Endothelial cell of umbilical vein (primary cell): ENCODE results near the gene LLPH. TPM values are rescaled to one million over a fixed set of nuclear protein-coding genes. Genes with fewer than 3 reads are reported as not detected.

Experiments
- BruUV-seq: library from RNA; stranded (reverse); fragments of 400-500 nt; replicated peaks from 2 replicates; lab custom pipeline; 2021; lab: Mats Ljungman, UMichigan
- CTCF ChIA-PET: fragments of 300-600, 350-600 bp; sonication (Branson Sonifier 250); formaldehyde crosslinking; loops from one replicate; lab custom pipeline; 2021; ENCODE audit warnings: antibody characterized with exemption, inconsistent platforms; lab: Charles Lee
- POLR2A ChIA-PET: fragments of 300-600, 350-600 bp; sonication (Branson Sonifier 250); formaldehyde crosslinking; loops from one replicate; lab custom pipeline; 2021; ENCODE audit warnings: antibody characterized with exemption, inconsistent platforms; lab: Charles Lee
- DNase-seq: peaks from one replicate; pipeline ENCODE4 v3.0.0-alpha.2; 2011; ENCODE audit warnings: low read depth, low spot score
- FAIRE-seq: peaks from 2 replicates; lab custom pipeline; 2011; peaks lifted over from hg19 to GRCh38; lab: Jason Lieb, UNC
- H2AFZ ChIP-seq: 2 replicates; pipeline ENCODE4 v1.6.0; 2012; ENCODE audit warnings: low read depth, low read length, control low read depth, inconsistent platforms
- H3K27ac ChIP-seq: 2 replicates; pipeline ENCODE4 v1.5.1; 2011; ENCODE audit warnings: low read depth, mild to moderate bottlenecking, control low read depth, low read length, moderate library complexity; ENCODE audit not compliant: insufficient read depth
- H3K27me3 ChIP-seq, 2 experiments: 2 replicates each; pipeline versions ENCODE4 v1.6.0 to v1.6.1; 2011; ENCODE audit warnings: low read length in 2 of 2, mixed read lengths in 1 of 2; ENCODE audit not compliant: control insufficient read depth in 2 of 2, insufficient read depth in 2 of 2
- H3K36me3 ChIP-seq, 2 experiments: 2 replicates in 1 of 2; 3 replicates in 1 of 2; pipeline ENCODE4 v1.5.1; 2011; ENCODE audit warnings: low read length in 2 of 2, mild to moderate bottlenecking in 1 of 2, moderate library complexity in 1 of 2; ENCODE audit not compliant: control insufficient read depth in 2 of 2, insufficient read depth in 2 of 2; ENCODE audit errors: extremely low read depth in 1 of 2
- H3K4me1 ChIP-seq: 3 replicates; pipeline ENCODE4 v1.5.1; 2011; ENCODE audit warnings: mild to moderate bottlenecking, low read length; ENCODE audit not compliant: control insufficient read depth, insufficient read depth; ENCODE audit errors: extremely low read depth
- H3K4me2 ChIP-seq: 2 replicates; pipeline ENCODE4 v1.6.1; 2011; ENCODE audit warnings: low read length, control low read depth, mixed read lengths; ENCODE audit not compliant: insufficient read depth
- H3K4me3 ChIP-seq, 3 experiments: fragments of 200-600 bp in 1 of 3; sonication (generic), shearing (Covaris generic) in 1 of 3; replicated peaks in 1 of 3; 2 replicates each; pipeline ENCODE4 v1.5.1; 2011 to 2016; ENCODE audit warnings: control low read depth in 3 of 3, low read length in 3 of 3, mild to moderate bottlenecking in 2 of 3, inconsistent platforms in 1 of 3, low read depth in 1 of 3, moderate library complexity in 1 of 3; ENCODE audit not compliant: insufficient read depth in 1 of 3
- H3K79me2 ChIP-seq: 2 replicates; pipeline ENCODE4 v1.6.0; 2012; ENCODE audit warnings: low read length, inconsistent platforms; ENCODE audit not compliant: control insufficient read depth, insufficient read depth
- H3K9ac ChIP-seq: replicated peaks from 2 replicates; pipeline ENCODE3; 2011; ENCODE audit warnings: low read length, control low read depth; ENCODE audit not compliant: insufficient read depth; ENCODE audit errors: extremely low read depth
- H3K9me1 ChIP-seq: replicated peaks from 3 replicates; pipeline ENCODE4 v1.6.0; 2011; ENCODE audit warnings: mild to moderate bottlenecking, low read length; ENCODE audit not compliant: control insufficient read depth, insufficient read depth; ENCODE audit errors: extremely low read depth
- H3K9me3 ChIP-seq: replicated peaks from 2 replicates; pipeline ENCODE4 v1.5.1; 2012; ENCODE audit warnings: low read length, inconsistent platforms; ENCODE audit not compliant: control insufficient read depth, insufficient read depth
- H4K20me1 ChIP-seq: replicated peaks from 2 replicates; pipeline ENCODE3; 2011; ENCODE audit warnings: mild to moderate bottlenecking, low read length; ENCODE audit not compliant: control insufficient read depth, insufficient read depth; ENCODE audit errors: extremely low read depth
- EZH2 ChIP-seq: IDR thresholded peaks from 2 replicates; pipeline ENCODE4 v1.6.1; 2012; ENCODE audit warnings: borderline replicate concordance, low read depth, mild to moderate bottlenecking, moderate library complexity, low read length, inconsistent platforms; ENCODE audit not compliant: severe bottlenecking
- FOS ChIP-seq: IDR thresholded peaks from 2 replicates; pipeline ENCODE4 v1.6.1; 2011; ENCODE audit warnings: mild to moderate bottlenecking, low read length, moderate library complexity, borderline replicate concordance; ENCODE audit not compliant: insufficient read depth
- GATA2 ChIP-seq: IDR thresholded peaks from 2 replicates; pipeline ENCODE4 v1.7.0; 2011; ENCODE audit warnings: low read depth, mild to moderate bottlenecking, moderate library complexity, mixed read lengths, low read length; ENCODE audit not compliant: insufficient read length, insufficient read depth
- JUN ChIP-seq: IDR thresholded peaks from 2 replicates; pipeline ENCODE4 v1.6.1; 2011; ENCODE audit warnings: borderline replicate concordance, low read depth; ENCODE audit not compliant: insufficient read length, insufficient read depth
- MYC ChIP-seq: IDR thresholded peaks from one replicate; pipeline ENCODE4 v1.6.1; 2011; ENCODE audit warnings: mild to moderate bottlenecking, low read depth, low read length
- POLR2A ChIP-seq: IDR thresholded peaks from 2 replicates; pipeline ENCODE4 v1.6.1; 2012; ENCODE audit warnings: low read depth, mild to moderate bottlenecking, control low read depth, low read length
- POLR2AphosphoS5 ChIP-seq: IDR thresholded peaks from 2 replicates; pipeline ENCODE4 v1.6.1; 2012; ENCODE audit warnings: low read depth, mild to moderate bottlenecking, control low read depth, low read length, moderate library complexity; ENCODE audit not compliant: insufficient read depth
- dilution Hi-C: fragments of 300-500 bp; cut with MboI; formaldehyde crosslinking; loops from one replicate; pipeline ENCODE4 v1.15.0; 2019; ENCODE audit warnings: low sequenced_read_pairs; ENCODE audit not compliant: extremely low pct_ligation_motif_present
- intact Hi-C: fragments of 100-400 bp; cut with micrococcal nuclease; formaldehyde crosslinking; loops from one replicate; pipeline ENCODE4 v1.10.0; 2022
- polyA plus RNA-seq, 4 experiments: library from polyadenylated mRNA; depleted of rRNA in 3 of 4; stranded (reverse) in 3 of 4; unstranded in 1 of 4; fragments of >200 nt; gene quantifications; 2 replicates each; pipeline versions ENCODE4 v1.2.1 to v1.2.3, GENCODE V29; 2011 to 2012; ENCODE audit warnings: missing spikeins in 1 of 4
- total RNA-seq: library from RNA; stranded (reverse); gene quantifications from 2 replicates; pipeline ENCODE4 v1.2.3, GENCODE V29; 2021
- TF ChIP-seq, protein P1 (sequence below): IDR thresholded peaks from 2 replicates; pipeline ENCODE4 v1.6.1; 2011; ENCODE audit not compliant: insufficient read depth, insufficient read length
- TF ChIP-seq, protein P2 (sequence below), 2 donors: IDR thresholded peaks; 1 replicate in 1 of 2; 2 replicates in 1 of 2; pipeline ENCODE4 v1.5.1; 2011; ENCODE audit warnings: low read length in 2 of 2, mild to moderate bottlenecking in 2 of 2, moderate library complexity in 2 of 2, control low read depth in 1 of 2, inconsistent platforms in 1 of 2, low read depth in 1 of 2; ENCODE audit not compliant: insufficient read depth in 1 of 2; ENCODE audit errors: extremely low read depth in 1 of 2

LLPH gene
- total and polyA plus RNA-seq, 2 donors (not counting 3 experiments of a cell fraction or from before 2014, with no cell fraction given): 4.0 to 34.0 TPM

GRCh38 chr12:66072566-66072965 is 58.0 kb downstream of the LLPH start:
- H3K27me3 ChIP-seq: peaks cover 0 to 2% of the 10 kb centered on the region in 2 experiments
- intact Hi-C loops: no loop called here
- no peak overlapping the region for H2AFZ ChIP-seq
- H3K79me2 ChIP-seq: no peaks in the 10 kb centered on the region
- H4K20me1 ChIP-seq: no peaks in the 10 kb centered on the region
- H3K36me3 ChIP-seq: no peaks in the 10 kb centered on the region
- H3K27ac ChIP-seq: no peak overlapping the region
- no peak overlapping the region for H3K4me3 ChIP-seq
- dilution Hi-C loops: no loop called here
- no peak for DNase-seq
- BruUV-seq: no TSS peak
- FAIRE-seq: no peak
- CTCF ChIA-PET: no interaction called here
- no peak overlapping the region for H3K9ac ChIP-seq
- H3K4me2 ChIP-seq: no peak overlapping the region
- H3K9me1 ChIP-seq: no peaks in the 10 kb centered on the region
- TF ChIP-seq EZH2: no peak
- no peak for TF ChIP-seq POLR2A
- no peak for TF ChIP-seq POLR2AphosphoS5
- TF ChIP-seq MYC: no peak
- no peak for TF ChIP-seq GATA2
- TF ChIP-seq, protein P1, sequence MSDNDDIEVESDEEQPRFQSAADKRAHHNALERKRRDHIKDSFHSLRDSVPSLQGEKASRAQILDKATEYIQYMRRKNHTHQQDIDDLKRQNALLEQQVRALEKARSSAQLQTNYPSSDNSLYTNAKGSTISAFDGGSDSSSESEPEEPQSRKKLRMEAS: no peak
- TF ChIP-seq, protein P2, sequence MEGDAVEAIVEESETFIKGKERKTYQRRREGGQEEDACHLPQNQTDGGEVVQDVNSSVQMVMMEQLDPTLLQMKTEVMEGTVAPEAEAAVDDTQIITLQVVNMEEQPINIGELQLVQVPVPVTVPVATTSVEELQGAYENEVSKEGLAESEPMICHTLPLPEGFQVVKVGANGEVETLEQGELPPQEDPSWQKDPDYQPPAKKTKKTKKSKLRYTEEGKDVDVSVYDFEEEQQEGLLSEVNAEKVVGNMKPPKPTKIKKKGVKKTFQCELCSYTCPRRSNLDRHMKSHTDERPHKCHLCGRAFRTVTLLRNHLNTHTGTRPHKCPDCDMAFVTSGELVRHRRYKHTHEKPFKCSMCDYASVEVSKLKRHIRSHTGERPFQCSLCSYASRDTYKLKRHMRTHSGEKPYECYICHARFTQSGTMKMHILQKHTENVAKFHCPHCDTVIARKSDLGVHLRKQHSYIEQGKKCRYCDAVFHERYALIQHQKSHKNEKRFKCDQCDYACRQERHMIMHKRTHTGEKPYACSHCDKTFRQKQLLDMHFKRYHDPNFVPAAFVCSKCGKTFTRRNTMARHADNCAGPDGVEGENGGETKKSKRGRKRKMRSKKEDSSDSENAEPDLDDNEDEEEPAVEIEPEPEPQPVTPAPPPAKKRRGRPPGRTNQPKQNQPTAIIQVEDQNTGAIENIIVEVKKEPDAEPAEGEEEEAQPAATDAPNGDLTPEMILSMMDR (IDR thresholded peaks at IDR 0.05; ENCODE audit: extremely low read depth in 1 of 2, insufficient read depth in 1 of 2, low read depth in 1 of 2, low read length in 2 of 2): no peak
- TF ChIP-seq JUN: no peak
- TF ChIP-seq FOS: no peak
- POLR2A ChIA-PET: no interaction called here
- H3K9me3 ChIP-seq: no peaks in the 10 kb centered on the region
- no peaks in the 10 kb centered on the region for H3K4me1 ChIP-seq
